Measurements from ENCODE around the gene EIF5. TPM values are rescaled to one million over a fixed set of nuclear protein-coding genes. Genes with fewer than 3 reads are reported as not detected.

The EIF5 gene
- total RNA-seq, result 152 and 330 TPM in 2 replicates

DNA sequence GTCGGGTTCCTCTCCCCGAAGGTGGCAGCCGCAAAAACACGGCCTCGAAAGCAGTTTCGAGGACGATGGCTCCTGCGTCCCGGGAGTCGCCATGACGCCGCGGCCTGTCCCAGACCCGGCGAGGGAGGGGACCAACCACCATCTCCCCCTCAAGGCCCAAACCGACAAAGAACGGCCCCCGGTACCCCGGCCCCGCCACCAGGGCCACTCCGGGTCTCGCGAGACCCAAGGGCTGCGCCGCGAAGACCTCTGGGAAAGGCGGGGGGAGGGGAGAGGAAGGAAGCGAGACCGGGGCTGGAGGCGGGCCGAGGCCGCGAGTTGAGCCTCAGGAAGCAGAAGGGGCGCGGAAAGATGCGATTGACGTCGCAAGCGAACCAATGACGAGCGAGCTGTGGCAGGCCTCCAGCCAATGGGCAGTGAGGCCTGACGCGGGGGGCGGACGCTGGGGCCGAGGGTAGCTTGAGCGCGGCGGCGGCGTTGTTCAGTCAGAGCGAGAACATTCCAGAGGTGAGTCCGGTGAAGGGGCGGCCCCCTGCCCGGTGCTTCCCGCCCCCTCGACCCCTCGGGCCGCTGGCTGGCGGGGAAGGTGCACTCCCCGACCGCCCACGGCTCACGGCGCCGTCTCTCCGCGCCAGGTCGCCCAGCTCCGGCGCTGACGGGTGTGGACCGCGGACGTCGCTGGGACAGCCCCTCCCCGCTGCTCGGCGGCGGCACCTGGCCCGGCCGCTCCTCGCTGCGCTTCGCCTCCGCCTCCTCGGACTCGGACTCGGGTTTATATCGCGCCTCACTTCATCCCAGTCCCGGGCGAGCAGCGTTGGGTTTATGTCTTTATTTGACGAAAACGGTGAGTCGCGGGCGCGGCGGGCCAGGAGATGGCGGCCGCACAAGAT lies at the start of gene EIF5:
Gene EIF5 (plus strand): TSS at position 484 of the 890 bp plus-strand sequence. CDS start 1,624 bp downstream, outside the sequence.

DNA sequence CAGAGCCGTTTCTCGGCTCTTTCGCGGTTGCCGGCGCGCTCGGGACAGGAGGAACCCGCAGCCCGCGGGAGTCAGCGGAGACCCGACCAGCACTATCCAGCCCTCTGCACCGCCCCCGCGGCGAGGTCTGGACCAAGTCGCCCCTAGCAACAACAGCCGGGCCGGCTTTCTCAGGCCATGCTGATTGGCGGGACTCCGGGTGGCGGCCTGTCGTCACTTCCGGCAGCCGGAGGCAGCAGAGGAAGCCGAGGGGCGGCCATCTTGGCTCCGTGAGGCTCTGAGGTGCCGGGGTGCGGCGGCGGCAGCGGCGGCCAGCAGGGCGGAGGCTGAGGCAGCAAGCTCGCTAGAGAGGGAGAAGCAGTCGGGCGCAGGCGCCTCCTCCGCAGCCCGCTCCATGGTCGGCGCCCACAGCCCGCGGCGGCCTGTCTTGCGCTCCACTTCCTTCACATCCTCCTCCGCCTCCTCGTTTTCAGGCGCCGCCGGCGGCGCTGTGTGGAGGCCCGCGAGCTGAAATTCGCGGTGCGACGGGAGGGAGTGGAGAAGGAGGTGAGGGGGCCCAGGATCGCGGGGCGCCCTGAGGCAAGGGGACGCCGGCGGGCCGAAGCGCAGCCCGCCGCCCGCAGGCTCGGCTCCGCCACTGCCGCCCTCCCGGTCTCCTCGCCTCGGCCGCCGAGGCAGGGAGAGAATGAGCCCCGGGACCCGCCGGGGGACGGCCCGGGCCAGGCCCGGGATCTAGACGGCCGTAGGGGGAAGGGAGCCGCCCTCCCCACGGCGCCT lies 51.3 kb downstream of the EIF5 start, which contains the start of gene MARK3:
Gene MARK3 (plus strand): TSS at position 264 of the 777 bp plus-strand sequence. CDS start 615 bp downstream, outside the sequence.

Other genes starting within 250 kb of the EIF5 start
- gene EXOC3L4, start 239.5 kb upstream of the EIF5 start, total RNA-seq, result 0.32 and 1.3 TPM in 2 replicates
- 55.1 and 59.1 TPM in 2 replicates for gene TNFAIP2, start 210.8 kb upstream of the EIF5 start, total RNA-seq
- gene MARK3, start 51.2 kb downstream of the EIF5 start, total RNA-seq, result 73.8 and 78.0 TPM in 2 replicates
- gene CKB, start 188.6 kb downstream of the EIF5 start, total RNA-seq, result 60.8 and 79.3 TPM in 2 replicates
- 6.8 and 9.8 TPM in 2 replicates for gene TRMT61A, start 195.0 kb downstream of the EIF5 start, total RNA-seq
- gene BAG5, start 228.4 kb downstream of the EIF5 start, total RNA-seq, result 15.9 and 17.8 TPM in 2 replicates
- gene COA8, start 228.7 kb downstream of the EIF5 start, total RNA-seq, result 7.1 and 17.5 TPM in 2 replicates

Data from bronchial smooth muscle cell (primary cell).